Chondrocyte (in vitro differentiated cells): ENCODE measurements around the gene TSHZ2. TPM values are rescaled to one million over a fixed set of nuclear protein-coding genes. Genes with fewer than 3 reads are reported as not detected.

Experiments
- DNase-seq: peaks from one replicate; pipeline ENCODE4 v3.0.0; 2021; ENCODE audit warnings: mixed read lengths, low spot score
- H3K27ac Mint-ChIP-seq: one replicate; pipeline ENCODE4 v1.8.0; 2021; ENCODE audit warnings: mild to moderate bottlenecking, moderate library complexity, mixed read lengths; ENCODE audit not compliant: unreplicated experiment
- H3K27me3 Mint-ChIP-seq: 2 replicates; pipeline ENCODE4 v1.8.0; 2021; ENCODE audit warnings: low read depth, mixed read lengths
- H3K36me3 Mint-ChIP-seq: 2 replicates; pipeline ENCODE4 v1.8.0; 2021; ENCODE audit warnings: low read depth, mixed read lengths
- H3K4me1 Mint-ChIP-seq: 2 replicates; pipeline ENCODE4 v1.8.0; 2021; ENCODE audit warnings: low read depth, mild to moderate bottlenecking, mixed read lengths
- H3K4me3 Mint-ChIP-seq: one replicate; pipeline ENCODE4 v1.8.0; 2021; ENCODE audit warnings: mild to moderate bottlenecking, moderate library complexity, mixed read lengths; ENCODE audit not compliant: unreplicated experiment
- H3K9me3 Mint-ChIP-seq: 2 replicates; pipeline ENCODE4 v1.8.0; 2021; ENCODE audit warnings: low read depth, mixed read lengths
- total RNA-seq: library from RNA; stranded (reverse); gene quantifications from 3 replicates; pipeline ENCODE4 v1.2.1, GENCODE V29; 2021
- TF ChIP-seq, protein P1 (sequence below): fragments of 200-600 bp; sonication (generic); IDR thresholded peaks from 2 replicates; pipeline ENCODE4 v1.5.0; 2021; ENCODE audit warnings: antibody characterized with exemption, mild to moderate bottlenecking, moderate library complexity

Gene TSHZ2
- total RNA-seq, 1 donor from 2014 or later, result 0.37 TPM

- H3K27ac Mint-ChIP-seq, result no peak overlapping the region
- H3K36me3 Mint-ChIP-seq, result no peaks in the 10 kb centered on the region
- DNase-seq, result no peak
- H3K4me1 Mint-ChIP-seq, result no peaks in the 10 kb centered on the region
- no peak overlapping the region for H3K4me3 Mint-ChIP-seq
- TF ChIP-seq, protein P1, sequence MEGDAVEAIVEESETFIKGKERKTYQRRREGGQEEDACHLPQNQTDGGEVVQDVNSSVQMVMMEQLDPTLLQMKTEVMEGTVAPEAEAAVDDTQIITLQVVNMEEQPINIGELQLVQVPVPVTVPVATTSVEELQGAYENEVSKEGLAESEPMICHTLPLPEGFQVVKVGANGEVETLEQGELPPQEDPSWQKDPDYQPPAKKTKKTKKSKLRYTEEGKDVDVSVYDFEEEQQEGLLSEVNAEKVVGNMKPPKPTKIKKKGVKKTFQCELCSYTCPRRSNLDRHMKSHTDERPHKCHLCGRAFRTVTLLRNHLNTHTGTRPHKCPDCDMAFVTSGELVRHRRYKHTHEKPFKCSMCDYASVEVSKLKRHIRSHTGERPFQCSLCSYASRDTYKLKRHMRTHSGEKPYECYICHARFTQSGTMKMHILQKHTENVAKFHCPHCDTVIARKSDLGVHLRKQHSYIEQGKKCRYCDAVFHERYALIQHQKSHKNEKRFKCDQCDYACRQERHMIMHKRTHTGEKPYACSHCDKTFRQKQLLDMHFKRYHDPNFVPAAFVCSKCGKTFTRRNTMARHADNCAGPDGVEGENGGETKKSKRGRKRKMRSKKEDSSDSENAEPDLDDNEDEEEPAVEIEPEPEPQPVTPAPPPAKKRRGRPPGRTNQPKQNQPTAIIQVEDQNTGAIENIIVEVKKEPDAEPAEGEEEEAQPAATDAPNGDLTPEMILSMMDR, result no peak
- peaks cover 4% of the 10 kb centered on the region for H3K27me3 Mint-ChIP-seq
- H3K9me3 Mint-ChIP-seq, result peaks cover 4% of the 10 kb centered on the region
These were observed 306.4 kb downstream of the TSHZ2 start for GRCh38 chr20:53278555-53278954.

- H3K27me3 Mint-ChIP-seq, result peaks cover 4% of the 10 kb centered on the region
- TF ChIP-seq, protein P1, result no peak
- H3K4me3 Mint-ChIP-seq, result no peak overlapping the region
- H3K9me3 Mint-ChIP-seq, result peaks cover 2% of the 10 kb centered on the region
- no peak overlapping the region for H3K27ac Mint-ChIP-seq
- H3K4me1 Mint-ChIP-seq, result no peaks in the 10 kb centered on the region
- no peaks in the 10 kb centered on the region for H3K36me3 Mint-ChIP-seq
- DNase-seq, result no peak
These were observed 307.6 kb downstream of the TSHZ2 start for GRCh38 chr20:53279735-53280134.

DNA sequence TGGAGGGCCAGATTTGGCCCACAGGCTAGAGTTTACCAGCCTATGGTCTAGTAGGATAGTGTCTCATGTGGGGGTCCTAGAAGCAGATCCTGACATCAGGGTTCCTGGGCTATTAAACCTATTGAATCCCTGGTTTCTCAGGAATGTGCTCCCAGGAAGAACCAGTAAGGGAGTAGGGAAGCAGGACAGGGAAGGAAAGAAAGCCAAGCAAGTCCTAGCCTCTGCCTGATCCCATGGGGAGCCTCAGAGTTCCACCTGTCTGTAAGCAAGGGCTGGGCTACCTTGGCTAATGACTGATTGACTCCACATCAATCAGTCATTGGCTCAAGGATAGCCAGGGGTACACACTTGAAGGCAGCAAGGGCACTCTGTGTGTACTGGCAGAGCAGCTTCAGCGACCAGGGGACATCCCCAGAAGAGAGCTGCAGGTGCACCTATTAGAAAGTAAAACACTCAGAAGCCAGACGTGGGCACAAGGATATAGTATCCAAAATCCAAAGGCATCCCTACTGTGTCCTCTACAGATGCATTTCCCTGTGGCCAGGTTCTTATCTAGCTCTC lies 309.5 kb downstream of the TSHZ2 start:
- DNase-seq, result no peak
- TF ChIP-seq, protein P1, result no peak
- H3K9me3 Mint-ChIP-seq, result no peaks in the 10 kb centered on the region
- H3K27me3 Mint-ChIP-seq, result peaks cover 4% of the 10 kb centered on the region
- H3K4me3 Mint-ChIP-seq, result no peak overlapping the region
- no peaks in the 10 kb centered on the region for H3K4me1 Mint-ChIP-seq
- no peak overlapping the region for H3K27ac Mint-ChIP-seq
- no peaks in the 10 kb centered on the region for H3K36me3 Mint-ChIP-seq

- no peak for DNase-seq
- Mint-ChIP-seq H3K36me3 (no peaks in the 10 kb centered on the region), H3K4me1 (no peaks in the 10 kb centered on the region), H3K27ac (no peak overlapping the region), H3K4me3 (no peak overlapping the region), H3K27me3 (peaks cover 4% of the 10 kb centered on the region), H3K9me3 (no peaks in the 10 kb centered on the region)
- TF ChIP-seq, protein P1, result no peak
These were observed 310.2 kb downstream of the TSHZ2 start for GRCh38 chr20:53282217-53282955.

DNA sequence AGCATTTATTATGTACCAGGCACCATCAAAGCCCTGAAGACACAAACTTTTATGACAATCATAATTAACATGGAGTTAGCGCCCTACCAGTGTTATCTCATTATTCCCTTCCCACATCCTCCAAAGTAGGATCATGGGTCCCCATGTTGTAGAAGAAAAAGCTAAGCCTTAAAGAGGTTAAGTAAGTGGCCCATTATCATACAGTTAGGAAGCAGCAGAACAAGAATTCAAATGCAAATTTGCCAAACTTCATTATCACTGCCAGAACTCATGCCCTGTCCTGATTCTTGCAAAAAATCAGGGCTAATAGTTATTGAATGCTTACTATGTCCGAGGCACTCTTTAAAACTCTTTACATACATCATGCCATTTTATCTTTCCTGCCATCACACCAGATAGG lies 310.9 kb downstream of the TSHZ2 start:
- H3K4me3 Mint-ChIP-seq, result no peak overlapping the region
- TF ChIP-seq, protein P1, result no peak
- no peak for DNase-seq
- H3K9me3 Mint-ChIP-seq, result no peaks in the 10 kb centered on the region
- H3K27me3 Mint-ChIP-seq, result peaks cover 4% of the 10 kb centered on the region
- no peaks in the 10 kb centered on the region for H3K4me1 Mint-ChIP-seq
- H3K36me3 Mint-ChIP-seq, result no peaks in the 10 kb centered on the region
- no peak overlapping the region for H3K27ac Mint-ChIP-seq
